Epithelial cell of proximal tubule (primary cell): ENCODE results near the gene THRB. TPM values are rescaled to one million over a fixed set of nuclear protein-coding genes. Genes with fewer than 3 reads are reported as not detected.

Experiments used
- DNase-seq: peaks from one replicate; pipeline ENCODE4 v3.0.0-alpha.2; 2011; ENCODE audit warnings: low read depth
- H3K4me3 ChIP-seq: 2 replicates; pipeline ENCODE4 v1.5.1; 2011; ENCODE audit warnings: low read depth, mild to moderate bottlenecking, low read length
- CTCF ChIP-seq: conservative IDR thresholded peaks from 2 replicates; pipeline ENCODE4 v1.5.1; 2012; ENCODE audit warnings: low read depth, mild to moderate bottlenecking, low read length
- total RNA-seq: library from RNA; depleted of rRNA; stranded (reverse); fragments of >200 nt; gene quantifications from 2 replicates; pipeline ENCODE4 v1.2.3, GENCODE V29; 2015

Gene THRB
- total RNA-seq, 1 donor from 2014 or later = 2.1 TPM

- no peak for DNase-seq
- TF ChIP-seq CTCF = no peak
- H3K4me3 ChIP-seq = no peak overlapping the region
Measured at GRCh38 chr3:24342275-24342674, 152.4 kb downstream of the THRB start.

- no peak for DNase-seq
- no peak overlapping the region for H3K4me3 ChIP-seq
- TF ChIP-seq CTCF = no peak
Measured at GRCh38 chr3:24341668-24342067, 153.0 kb downstream of the THRB start.

- no peak for TF ChIP-seq CTCF
- no peak for DNase-seq
- H3K4me3 ChIP-seq = no peak overlapping the region
Measured at GRCh38 chr3:24340966-24341365, 153.7 kb downstream of the THRB start.

- H3K4me3 ChIP-seq = no peak overlapping the region
- no peak for TF ChIP-seq CTCF
- no peak for DNase-seq
Measured at GRCh38 chr3:24340161-24340560, 154.5 kb downstream of the THRB start.

GRCh38 chr3:24339266-24339825 is 155.3 kb downstream of the THRB start:
- no peak for TF ChIP-seq CTCF
- DNase-seq = no peak
- no peak overlapping the region for H3K4me3 ChIP-seq

- no peak for DNase-seq
- no peak for TF ChIP-seq CTCF
- H3K4me3 ChIP-seq = no peak overlapping the region
Measured at GRCh38 chr3:24338409-24339130, 156.1 kb downstream of the THRB start.

GRCh38 chr3:24336101-24336500 is 158.5 kb downstream of the THRB start:
- DNase-seq = no peak
- TF ChIP-seq CTCF = no peak
- no peak overlapping the region for H3K4me3 ChIP-seq
